ENCODE data around the gene ADAMTS3.

DNA sequence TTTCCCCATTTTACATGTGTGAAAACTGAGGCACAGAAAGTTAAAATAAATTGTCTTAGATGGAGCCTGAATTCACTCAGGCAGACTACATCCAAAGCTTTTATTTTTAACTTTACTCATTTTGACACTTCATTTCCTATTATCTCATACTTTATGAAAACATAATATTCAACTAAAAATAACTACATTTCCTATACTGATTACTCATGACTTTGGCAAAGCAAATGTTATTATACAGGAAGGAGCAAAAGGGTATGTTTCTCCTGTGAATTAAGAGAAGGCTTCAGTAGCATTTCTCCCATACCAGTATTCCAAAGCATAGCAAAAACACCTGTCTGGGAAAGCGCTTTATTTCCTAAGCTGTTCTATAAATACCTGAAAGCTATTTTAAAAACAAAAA lies 178.6 kb downstream of the ADAMTS3 start:
- TF ChIP-seq, protein P1, sequence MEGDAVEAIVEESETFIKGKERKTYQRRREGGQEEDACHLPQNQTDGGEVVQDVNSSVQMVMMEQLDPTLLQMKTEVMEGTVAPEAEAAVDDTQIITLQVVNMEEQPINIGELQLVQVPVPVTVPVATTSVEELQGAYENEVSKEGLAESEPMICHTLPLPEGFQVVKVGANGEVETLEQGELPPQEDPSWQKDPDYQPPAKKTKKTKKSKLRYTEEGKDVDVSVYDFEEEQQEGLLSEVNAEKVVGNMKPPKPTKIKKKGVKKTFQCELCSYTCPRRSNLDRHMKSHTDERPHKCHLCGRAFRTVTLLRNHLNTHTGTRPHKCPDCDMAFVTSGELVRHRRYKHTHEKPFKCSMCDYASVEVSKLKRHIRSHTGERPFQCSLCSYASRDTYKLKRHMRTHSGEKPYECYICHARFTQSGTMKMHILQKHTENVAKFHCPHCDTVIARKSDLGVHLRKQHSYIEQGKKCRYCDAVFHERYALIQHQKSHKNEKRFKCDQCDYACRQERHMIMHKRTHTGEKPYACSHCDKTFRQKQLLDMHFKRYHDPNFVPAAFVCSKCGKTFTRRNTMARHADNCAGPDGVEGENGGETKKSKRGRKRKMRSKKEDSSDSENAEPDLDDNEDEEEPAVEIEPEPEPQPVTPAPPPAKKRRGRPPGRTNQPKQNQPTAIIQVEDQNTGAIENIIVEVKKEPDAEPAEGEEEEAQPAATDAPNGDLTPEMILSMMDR (IDR thresholded peaks at IDR 0.05; ENCODE audit: poor library complexity, severe bottlenecking): no peak
- TF ChIP-seq POLR2AphosphoS5 (IDR thresholded peaks at IDR 0.05) (no peak), EZH2 (IDR thresholded peaks at IDR 0.05; ENCODE audit: borderline replicate concordance, insufficient read depth, low read length, poor library complexity, severe bottlenecking) (no peak), SMC3 (conservative IDR thresholded peaks at IDR 0.05; ENCODE audit: poor library complexity) (no peak), EP300 (conservative IDR thresholded peaks at IDR 0.05; ENCODE audit: poor library complexity, severe bottlenecking) (no peak), TAF1 (IDR thresholded peaks at IDR 0.05; ENCODE audit: low read depth) (no peak), RAD21 (conservative IDR thresholded peaks at IDR 0.05) (no peak), MXI1 (conservative IDR thresholded peaks at IDR 0.05; ENCODE audit: poor library complexity, severe bottlenecking) (no peak)
- TF ChIP-seq, protein P2, sequence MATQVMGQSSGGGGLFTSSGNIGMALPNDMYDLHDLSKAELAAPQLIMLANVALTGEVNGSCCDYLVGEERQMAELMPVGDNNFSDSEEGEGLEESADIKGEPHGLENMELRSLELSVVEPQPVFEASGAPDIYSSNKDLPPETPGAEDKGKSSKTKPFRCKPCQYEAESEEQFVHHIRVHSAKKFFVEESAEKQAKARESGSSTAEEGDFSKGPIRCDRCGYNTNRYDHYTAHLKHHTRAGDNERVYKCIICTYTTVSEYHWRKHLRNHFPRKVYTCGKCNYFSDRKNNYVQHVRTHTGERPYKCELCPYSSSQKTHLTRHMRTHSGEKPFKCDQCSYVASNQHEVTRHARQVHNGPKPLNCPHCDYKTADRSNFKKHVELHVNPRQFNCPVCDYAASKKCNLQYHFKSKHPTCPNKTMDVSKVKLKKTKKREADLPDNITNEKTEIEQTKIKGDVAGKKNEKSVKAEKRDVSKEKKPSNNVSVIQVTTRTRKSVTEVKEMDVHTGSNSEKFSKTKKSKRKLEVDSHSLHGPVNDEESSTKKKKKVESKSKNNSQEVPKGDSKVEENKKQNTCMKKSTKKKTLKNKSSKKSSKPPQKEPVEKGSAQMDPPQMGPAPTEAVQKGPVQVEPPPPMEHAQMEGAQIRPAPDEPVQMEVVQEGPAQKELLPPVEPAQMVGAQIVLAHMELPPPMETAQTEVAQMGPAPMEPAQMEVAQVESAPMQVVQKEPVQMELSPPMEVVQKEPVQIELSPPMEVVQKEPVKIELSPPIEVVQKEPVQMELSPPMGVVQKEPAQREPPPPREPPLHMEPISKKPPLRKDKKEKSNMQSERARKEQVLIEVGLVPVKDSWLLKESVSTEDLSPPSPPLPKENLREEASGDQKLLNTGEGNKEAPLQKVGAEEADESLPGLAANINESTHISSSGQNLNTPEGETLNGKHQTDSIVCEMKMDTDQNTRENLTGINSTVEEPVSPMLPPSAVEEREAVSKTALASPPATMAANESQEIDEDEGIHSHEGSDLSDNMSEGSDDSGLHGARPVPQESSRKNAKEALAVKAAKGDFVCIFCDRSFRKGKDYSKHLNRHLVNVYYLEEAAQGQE (IDR thresholded peaks at IDR 0.05; ENCODE audit: borderline replicate concordance): no peak
